Right lung (tissue), 10 donors: ENCODE results near the gene TMEM100. TPM values are rescaled to one million over a fixed set of nuclear protein-coding genes. Genes with fewer than 3 reads are reported as not detected.

Experiments
- DNase-seq, 2 donors: peaks; one replicate each; pipeline ENCODE4 v3.0.0-alpha.2; 2013
- long read RNA-seq, 8 donors: transcript quantifications; one replicate each; lab custom pipeline, GENCODE V29; 2026
- polyA plus RNA-seq, 5 donors: library from polyadenylated mRNA; unstranded; fragments of 120-200 nt; gene quantifications; one replicate each; pipeline versions ENCODE4 v1.2.1 to v1.2.3, GENCODE V29; 2013; ENCODE audit warnings: inconsistent platforms in 1 of 5, low replicate concordance in 1 of 5; ENCODE audit not compliant: insufficient read length in 5 of 5, insufficient read depth in 1 of 5

Gene TMEM100, protein sequence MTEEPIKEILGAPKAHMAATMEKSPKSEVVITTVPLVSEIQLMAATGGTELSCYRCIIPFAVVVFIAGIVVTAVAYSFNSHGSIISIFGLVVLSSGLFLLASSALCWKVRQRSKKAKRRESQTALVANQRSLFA
- polyA plus RNA-seq: 10 to 100 TPM; 20.8 to 46.8 (median 34.3) TPM
- long read RNA-seq, donor 1, transcript TMEM100-201 (2 exons, 1,747 nt): major isoform, 5 of 11 reads
- long read RNA-seq, donor 1, partial matches to known transcripts: 0 of 11 reads
- long read RNA-seq, donor 1, other reads (novel, unspliced or antisense): 6 of 11 reads
- long read RNA-seq, donor 2, partial matches to known transcripts: 0 of 2 reads
- long read RNA-seq, donor 2, other reads (novel, unspliced or antisense): 0 of 2 reads
- long read RNA-seq, donor 3, transcript TMEM100-201 (2 exons, 1,747 nt): major isoform, 6 of 13 reads
- long read RNA-seq, donor 3, partial matches to known transcripts: 0 of 13 reads
- long read RNA-seq, donor 3, other reads (novel, unspliced or antisense): 7 of 13 reads
- long read RNA-seq, donor 4, partial matches to known transcripts: 0 of 2 reads
- long read RNA-seq, donor 4, other reads (novel, unspliced or antisense): 0 of 2 reads
- long read RNA-seq, donor 5, transcript TMEM100-201 (2 exons, 1,747 nt): major isoform, 5 of 5 reads
- long read RNA-seq, donor 5, partial matches to known transcripts: 0 of 5 reads
- long read RNA-seq, donor 5, other reads (novel, unspliced or antisense): 0 of 5 reads
- long read RNA-seq, donor 6, transcript TMEM100-201 (2 exons, 1,747 nt): major isoform, 10 of 22 reads
- long read RNA-seq, donor 6, partial matches to known transcripts: 0 of 22 reads
- long read RNA-seq, donor 6, other reads (novel, unspliced or antisense): 12 of 22 reads
- long read RNA-seq, donor 7, transcript TMEM100-201 (2 exons, 1,747 nt): major isoform, 5 of 12 reads
- long read RNA-seq, donor 7, partial matches to known transcripts: 0 of 12 reads
- long read RNA-seq, donor 7, other reads (novel, unspliced or antisense): 7 of 12 reads
- long read RNA-seq, donor 8, partial matches to known transcripts: 0 of 1 reads
- long read RNA-seq, donor 8, other reads (novel, unspliced or antisense): 0 of 1 reads

DNA sequence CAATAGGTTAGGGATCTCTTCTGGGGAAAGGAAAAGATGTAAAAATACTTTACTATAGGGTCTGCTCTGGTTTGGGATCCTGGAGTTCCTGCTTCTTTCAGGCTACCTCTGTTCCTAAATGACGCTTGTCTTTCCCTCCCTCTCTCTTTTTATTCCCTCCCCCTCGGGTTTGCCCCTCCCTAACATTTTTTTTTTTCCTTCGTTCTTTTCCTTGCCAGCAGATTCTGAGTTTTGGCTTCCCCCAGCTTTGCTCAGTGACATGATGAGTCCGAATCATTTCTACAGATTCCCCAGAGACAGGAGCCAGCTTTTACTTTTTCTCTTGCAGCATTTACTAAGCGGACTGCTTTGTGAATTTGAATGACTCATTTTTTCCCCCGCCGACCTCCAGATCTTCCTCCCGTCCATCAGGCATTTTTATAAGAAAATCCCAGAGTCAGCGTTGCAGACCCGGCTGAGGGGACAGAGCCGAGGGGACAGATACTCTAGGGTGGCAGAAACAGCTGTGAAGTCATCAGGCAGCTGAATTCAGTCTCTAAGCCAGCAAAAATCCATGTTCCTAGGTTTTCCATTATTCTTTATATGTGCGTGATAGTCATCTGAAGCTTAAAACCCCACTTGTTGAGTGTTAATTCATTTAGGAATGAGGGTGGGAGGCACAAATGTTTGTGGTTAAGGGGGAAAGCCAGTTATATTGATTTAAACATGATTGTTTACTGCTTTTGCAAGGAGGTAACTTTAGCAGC, at the start of gene TMEM100:
Gene TMEM100 (minus strand): TSS at position 123 of the 746 bp plus-strand sequence. CDS start 1,794 bp downstream, outside the sequence.
- peak in 1 of 2 donors; percentile 56 for DNase-seq

DNA sequence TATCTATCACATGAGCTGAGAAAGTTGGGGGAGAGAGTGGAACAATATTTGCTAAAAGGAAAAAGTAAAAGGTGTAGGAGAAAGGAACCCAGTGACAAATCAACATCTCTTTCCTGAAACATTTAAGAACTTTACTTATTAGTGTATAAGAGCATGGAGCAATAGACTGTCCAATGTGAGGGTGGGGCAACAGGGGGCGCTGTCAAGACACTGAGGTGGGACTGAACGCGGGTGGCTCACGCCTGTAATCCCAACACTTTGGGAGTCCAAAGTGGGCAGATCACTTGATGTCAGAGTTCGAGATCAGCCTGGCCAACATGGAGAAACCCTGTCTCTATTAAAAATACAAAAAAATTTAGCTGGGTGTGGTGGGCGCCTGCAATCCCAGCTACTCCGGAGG, 49.4 kb upstream of the TMEM100 start:
- no peak for DNase-seq

DNA sequence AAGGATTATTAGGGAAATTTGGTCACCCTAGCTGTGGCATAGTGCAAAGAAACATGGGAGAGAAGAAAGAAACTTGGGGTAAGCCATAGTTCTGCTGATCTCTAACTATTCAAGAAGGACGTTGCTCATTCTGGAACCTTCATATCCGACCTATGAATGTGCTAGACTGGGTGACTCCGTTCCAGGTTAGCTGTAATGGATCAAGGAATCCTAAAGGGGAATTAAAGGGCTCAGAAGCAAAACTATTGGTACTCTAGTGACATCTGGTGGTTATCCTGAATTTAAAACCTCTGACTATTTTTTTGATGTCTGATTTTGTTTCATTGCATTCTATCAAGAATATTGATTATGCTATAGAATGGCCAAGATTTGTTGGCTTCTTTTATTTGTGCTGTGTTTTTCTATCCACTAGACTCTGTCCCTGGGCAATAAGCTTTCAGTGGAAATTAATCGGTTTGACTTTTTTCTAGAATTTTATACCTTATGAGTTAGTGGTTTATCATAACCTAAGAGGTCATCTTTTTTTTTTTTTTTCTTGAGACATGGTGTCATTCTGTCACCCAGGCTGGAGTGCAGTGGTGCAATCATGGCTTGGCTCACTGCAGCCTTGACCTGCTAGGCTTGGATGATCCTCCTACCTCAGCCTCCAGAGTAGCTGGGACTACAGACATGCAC, 47.7 kb upstream of the TMEM100 start:
- peak in 1 of 2 donors; percentile 36 for DNase-seq

DNA sequence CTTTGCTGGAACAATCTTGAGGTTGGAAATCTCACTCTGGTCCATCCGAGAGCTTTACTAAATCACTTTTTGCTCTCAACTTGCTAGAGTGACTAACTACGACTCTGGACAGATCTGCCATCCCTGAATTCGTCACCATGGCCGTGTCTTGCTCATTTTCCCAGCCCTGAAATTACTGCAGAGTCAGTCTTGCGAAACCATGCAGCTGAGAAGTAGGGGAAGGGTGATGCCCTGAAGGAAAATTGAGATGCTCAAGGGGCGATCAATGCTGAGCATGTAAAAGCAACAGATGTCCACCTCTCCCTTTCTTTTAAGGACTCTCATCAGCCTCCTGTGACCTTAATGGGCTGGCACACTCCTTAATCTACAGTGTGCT, 46.9 kb upstream of the TMEM100 start:
- DNase-seq: no peak

DNA sequence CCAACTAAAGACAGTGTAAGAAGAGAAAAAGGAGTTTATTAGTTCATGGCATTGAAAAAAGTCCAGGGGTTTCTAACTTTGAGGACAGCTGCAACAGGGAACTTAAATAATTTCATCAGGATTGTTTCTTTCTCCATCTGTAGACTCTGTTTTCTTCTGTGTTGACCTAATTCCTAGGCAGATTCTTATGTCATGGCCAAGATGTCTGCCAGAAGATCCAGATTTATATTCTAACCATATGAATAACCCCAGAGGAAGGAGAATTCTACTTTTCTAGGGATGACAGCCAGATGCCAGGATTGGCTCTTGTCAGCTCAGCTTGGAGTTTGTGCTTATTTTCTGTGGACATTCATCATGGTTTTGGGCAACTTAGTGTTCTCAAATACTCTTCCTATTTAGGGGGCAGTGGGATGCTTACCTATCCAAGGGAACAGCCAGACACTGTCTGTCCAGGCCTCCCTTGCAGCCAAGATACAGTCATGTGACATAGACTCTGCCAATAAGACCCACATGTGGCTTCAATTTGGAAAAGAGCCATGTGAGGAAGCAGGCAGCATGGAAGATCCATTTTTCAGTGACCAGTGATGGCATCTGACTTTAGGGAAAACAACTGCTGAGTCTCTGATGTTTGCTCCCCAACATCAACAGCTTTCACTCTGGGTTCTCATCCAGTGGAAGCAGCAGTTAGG, 46.4 kb upstream of the TMEM100 start:
- DNase-seq: no peak

DNA sequence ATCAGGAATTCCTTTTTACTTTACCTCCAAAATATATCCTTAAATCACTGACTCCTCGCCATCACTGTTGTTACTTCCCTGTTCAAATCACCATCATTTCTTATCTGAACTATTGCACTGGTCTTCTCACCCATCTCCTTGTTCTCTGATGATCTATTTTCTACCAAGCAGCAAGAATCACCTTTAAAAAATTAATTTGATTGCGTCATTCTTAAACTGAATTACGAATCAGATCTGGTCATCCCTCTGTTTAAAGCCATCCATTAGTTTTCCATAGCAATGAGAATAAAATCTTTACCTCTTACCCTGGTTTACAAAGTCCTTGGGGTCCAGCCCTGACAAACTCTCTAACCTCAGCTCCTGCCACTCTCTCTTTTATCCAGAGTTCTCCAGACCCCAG, 42.8 kb upstream of the TMEM100 start:
- DNase-seq: no peak

DNA sequence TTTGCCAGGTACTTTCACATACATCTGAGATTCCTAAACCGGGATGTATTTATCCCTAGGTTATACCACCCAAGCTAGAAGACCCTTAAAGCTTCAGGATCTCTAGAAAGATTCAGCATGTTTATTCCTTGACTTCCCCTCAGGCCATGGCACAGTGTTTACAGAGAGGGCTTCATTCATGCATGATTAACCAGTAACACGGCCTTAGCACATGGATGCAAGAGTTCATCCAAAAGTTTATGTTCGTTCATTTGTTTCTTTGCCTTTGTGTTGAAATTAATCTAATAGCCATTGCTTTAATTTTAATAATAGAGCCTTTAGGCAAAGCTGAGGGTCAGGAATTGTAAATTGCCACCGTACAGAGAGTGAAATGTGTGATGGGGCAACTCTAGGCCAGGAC, 41.9 kb upstream of the TMEM100 start:
- no peak for DNase-seq

DNA sequence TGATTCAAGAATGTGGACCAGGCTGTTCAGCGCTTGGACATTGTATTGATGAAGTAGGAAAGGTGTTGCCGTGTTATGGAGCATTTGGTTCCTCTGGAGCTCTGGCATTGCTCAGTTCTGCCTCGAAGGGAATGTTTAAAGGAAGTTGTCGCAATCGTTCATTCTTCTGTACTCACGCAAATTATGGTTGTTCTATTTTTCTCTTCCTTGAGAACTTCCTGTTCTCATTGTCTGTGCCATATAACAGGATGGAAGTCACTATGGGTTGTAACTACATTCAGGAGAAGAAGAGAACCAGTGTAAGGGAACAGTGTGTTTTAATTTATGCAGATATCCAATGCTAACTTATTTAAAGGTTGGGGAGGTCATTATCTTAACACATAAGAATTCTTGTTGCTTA, 41.2 kb upstream of the TMEM100 start:
- no peak for DNase-seq

DNA sequence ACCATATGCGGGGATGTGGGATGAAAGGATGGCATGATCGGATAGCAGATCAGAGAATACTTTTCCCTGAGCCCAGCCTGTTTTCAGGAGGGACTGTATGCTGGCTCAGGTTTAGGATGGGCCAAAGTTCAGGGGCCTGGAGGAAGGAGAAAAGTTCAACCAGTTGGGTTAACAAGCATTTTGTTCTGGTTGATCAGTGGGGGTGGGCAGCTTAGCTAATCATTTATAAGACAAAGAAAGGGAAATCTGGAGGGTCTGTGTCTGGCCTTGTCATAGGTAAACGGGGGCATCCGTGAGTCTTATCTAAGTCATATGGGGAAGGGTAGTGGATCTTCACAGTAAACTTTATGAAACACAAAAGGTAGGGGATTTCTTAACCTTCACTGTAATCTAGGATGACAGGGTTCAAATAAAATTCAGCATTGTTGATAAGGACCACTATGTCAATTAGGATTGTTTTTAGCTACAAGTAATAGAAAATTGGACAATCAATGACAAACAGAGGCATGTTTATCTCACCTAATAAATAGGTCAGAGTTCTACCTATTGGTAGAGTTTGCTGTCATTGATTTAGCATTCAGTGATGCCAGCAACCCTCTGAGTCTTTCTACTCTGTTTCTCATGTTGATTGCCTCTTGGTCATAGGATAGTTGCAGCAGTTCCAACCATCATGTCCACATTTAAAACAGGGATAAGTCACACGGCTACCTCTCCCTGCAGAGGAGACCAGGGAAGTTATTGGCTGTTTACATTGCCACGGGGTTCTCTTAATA, 39.6 kb upstream of the TMEM100 start:
- DNase-seq: no peak

DNA sequence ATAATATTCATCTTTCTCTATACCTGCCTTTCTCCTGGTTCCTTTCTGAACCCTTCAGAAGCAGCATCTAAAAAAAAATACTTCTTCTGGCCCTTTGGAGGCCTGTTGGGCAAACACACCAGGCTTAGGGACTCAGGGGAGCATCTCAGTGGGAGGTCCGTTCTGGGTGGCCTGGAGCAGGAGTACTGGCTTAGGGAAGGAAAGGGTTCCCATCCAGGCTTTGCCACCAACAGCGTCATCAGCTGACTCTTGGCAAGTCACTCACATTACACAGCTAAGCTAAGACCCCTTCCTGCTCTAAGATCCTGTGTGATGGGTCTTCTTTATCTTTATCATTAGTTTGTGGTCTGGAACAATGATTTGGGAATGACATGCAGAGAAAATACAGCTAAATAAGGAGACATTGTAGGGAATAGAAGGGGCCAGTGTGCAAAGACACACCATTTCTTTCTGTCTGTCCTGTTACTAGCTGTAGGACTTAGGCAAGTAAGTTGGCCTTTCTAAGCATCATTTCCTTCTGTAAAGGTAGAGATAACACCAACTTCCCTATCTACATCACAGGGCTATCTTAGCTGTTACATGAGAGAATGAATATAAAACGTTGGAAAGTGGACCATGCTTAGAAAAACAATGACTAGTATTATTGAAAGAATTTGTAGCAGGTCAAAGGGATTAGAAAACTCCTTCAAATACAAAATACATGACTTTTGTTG, 38.1 kb upstream of the TMEM100 start:
- no peak for DNase-seq

DNA sequence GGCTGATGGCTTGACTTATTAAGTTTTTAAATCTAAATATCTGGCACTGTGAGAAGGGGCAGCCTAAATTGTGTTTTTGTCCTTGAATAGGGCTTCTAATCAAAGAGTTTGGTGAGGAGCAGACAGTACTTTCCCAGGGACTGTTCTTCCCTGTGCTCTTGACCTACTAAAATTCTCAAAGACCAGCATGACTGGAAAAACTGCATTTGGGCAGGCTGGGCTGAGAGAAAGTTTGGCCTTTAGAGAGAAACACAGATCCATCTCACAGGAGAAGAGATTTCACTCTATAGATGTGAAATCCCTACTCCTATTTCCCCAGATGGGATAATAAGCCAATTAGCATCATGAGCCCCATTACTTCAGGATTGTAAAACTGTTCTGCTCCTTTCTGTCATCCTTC, 35.5 kb upstream of the TMEM100 start:
- no peak for DNase-seq

DNA sequence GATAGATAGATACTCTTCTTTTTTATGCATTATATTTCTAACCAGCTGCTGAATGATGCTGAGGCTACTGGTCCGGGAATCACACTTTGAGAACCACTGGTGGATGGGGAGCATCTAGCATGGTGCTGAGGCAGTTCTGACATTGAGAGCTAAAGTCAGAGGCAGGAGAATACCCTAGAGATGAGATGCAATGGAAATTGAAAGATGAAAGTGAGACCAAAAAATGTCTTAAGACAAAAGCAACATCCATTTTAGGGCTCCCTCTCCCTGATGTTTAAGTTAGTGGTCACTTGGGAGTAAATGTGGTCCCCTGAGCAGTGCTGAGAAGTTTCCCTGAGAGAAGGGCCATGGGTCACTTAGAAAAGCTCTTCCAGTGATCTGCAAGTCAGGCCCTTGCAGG, 35.0 kb upstream of the TMEM100 start:
- no peak for DNase-seq

DNA sequence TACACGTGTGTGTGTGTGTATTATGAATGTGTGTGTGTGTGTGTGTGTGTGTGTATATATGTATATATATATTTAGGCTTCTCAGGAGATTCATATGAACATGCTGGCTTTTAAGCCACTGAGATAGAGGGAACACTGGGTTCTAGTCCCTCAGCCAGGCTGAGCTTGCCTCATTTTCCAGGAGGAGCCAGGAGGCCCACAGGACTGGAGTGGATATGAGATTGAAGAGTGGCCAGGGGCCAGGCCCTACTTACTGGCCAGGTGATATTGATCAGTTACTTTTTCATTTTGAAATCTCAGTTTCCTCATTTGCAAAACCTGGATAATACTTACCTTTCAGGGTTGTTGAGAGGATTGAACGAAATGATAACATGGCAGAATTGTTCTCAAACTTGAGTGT, 34.0 kb upstream of the TMEM100 start:
- no peak for DNase-seq

DNA sequence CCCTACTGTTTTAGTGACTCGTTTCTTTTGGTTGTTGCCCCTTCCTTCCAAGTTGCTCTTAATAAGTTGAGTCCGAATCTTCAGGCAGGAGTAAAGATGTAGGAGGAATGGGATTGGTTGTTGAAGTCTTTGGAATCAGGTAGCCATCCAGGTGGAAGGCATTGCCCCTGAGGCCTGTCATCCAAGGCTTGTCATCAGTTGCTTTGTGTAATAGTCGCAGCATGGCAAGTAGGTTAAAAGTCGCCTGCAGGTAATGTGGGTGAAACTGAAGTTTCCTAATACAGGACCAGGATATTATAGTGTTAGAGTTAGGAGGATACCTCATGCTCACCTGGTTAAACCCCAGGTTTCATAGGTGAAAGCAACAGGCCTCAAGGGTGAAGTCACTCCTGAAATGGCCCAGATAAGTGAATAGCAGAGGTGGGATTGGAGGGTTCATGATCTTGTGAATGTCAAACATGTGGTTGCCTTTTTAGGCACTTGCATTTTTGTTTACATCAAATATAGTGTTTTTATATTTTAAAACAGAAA, 29.1 kb upstream of the TMEM100 start:
- no peak for DNase-seq

DNA sequence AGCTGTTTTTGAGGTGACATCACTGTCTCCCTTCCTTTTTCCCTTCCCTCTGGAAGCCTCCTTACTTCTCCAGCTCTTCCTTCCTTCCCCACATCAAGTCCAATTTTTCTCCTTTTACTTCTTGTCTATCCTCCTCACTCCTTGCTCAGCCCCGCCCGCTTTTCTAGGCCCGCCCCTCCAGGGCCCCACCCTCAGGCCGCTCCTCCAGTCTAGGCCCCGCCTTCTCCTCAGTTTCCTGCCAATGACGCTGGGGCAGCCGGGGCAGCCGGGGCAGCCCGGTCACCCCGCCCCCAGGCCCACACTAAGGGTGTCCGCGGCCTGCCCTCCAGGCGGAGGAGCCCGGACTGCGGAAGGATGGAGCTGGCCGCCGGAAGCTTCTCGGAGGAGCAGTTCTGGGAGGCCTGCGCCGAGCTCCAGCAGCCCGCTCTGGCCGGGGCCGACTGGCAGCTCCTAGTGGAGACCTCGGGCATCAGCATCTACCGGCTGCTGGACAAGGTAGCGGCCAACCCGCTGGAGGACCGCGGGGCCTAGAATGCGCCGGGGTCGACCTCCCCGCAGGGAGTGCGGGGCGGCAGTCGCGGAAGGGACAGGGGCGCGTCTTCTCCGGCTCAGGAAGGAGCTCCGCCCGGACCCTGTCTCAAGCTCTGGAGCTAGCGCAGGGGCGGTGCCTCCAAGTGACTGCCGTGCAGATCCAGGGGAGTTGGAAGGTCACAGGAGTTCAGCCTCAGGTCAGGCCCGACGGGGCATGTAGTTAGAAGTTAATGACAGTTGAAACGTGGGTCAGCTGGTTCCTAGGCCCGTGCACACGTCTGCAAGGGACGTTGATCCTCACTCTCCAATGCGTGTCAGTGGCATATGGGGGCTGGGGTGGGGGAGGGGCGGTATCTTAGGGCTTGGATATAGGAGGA, 28.3 kb upstream of the TMEM100 start, which contains the start of gene PCTP:
Gene PCTP (plus strand): TSS at position 302 of the 908 bp plus-strand sequence. CDS start 53 bp downstream, at position 355.
- DNase-seq: peak; percentile 85 to 86

DNA sequence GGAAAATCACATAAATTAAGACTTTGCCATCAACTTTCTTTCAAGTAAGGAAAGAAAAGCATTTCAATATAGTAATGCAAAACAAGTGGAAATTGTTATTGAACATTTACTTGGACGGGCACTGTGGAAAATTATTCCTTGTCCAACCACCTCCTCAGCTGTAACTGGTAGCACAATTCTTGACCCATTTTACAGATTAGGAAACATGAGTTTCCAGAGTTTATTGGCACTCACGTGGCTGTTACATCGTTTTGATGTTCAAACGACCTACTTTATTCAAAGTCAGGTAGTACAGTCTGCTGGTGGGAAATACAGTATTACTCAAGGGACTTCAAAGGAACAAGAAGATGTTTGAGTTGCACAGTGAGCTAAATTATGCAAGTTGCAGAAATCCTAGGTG, 27.3 kb upstream of the TMEM100 start:
- DNase-seq: no peak

DNA sequence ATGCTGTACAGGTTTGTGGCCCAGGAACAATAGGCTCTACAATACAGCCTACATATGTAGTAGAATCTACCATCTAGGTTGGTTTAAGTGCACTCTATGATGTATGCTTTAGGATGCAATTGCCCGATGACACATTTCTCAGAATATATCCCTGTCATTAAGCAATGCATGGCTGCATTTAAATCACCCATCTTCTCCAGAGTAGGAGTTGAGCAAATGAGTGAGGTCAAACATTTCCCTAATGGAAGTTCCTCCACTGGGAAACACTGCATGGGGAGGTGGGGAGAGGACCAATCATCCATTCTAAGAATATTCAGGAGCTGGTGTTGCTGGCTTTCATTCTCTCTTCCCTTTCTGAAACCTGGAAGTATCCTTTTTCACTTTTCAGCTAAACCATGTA, 26.2 kb upstream of the TMEM100 start:
- DNase-seq: no peak
